ENCODE data around the gene EDDM3A. TPM values are rescaled to one million over a fixed set of nuclear protein-coding genes. Genes with fewer than 3 reads are reported as not detected.
"Not testable (repeated sequence)": the region's sequence is repeated elsewhere in the genome, so short reads cannot be mapped to it uniquely, and the experiment has no call there.

Gene EDDM3A
- total and polyA plus RNA-seq, 3 experiments from 2014 or later, result not detected

GRCh38 chr14:20734430-20734806, 11.3 kb upstream of the EDDM3A start:
- H3K9me3 Mint-ChIP-seq, result no peaks in the 10 kb centered on the region
- H3K36me3 Mint-ChIP-seq, result no peaks in the 10 kb centered on the region
- Histone ChIP-seq H3K36me3 (ENCODE audit: insufficient read depth, low read length) (no peaks in the 10 kb centered on the region), H3K27ac (ENCODE audit: low read depth, low read length) (no peak overlapping the region), H3K27me3 (ENCODE audit: insufficient read depth, low read length, poor library complexity, severe bottlenecking) (no peaks in the 10 kb centered on the region), H3K9me3 (ENCODE audit: low read length) (no peaks in the 10 kb centered on the region), H3K4me1 (ENCODE audit: insufficient read depth, low read length) (no peaks in the 10 kb centered on the region), H3K4me3 (ENCODE audit: low read length) (no peak overlapping the region)
- DNase-seq, result no peak
- H3K4me3 Mint-ChIP-seq, result no peak overlapping the region
- H3K4me1 Mint-ChIP-seq, result no peaks in the 10 kb centered on the region
- ChIA-PET CTCF (no interaction called here), POLR2A (no interaction called here)
- H3K27me3 Mint-ChIP-seq, result peaks cover 5 to 31% of the 10 kb centered on the region in 2 donors
- H3K27ac Mint-ChIP-seq, result no peak overlapping the region

GRCh38 chr14:20738292-20738691, 7.4 kb upstream of the EDDM3A start:
- POLR2A ChIA-PET; H3K27ac Mint-ChIP-seq; H3K36me3 ChIP-seq (ENCODE audit: insufficient read depth, low read length); H3K4me3 ChIP-seq (ENCODE audit: low read length); H3K27me3 ChIP-seq (ENCODE audit: insufficient read depth, low read length, poor library complexity, severe bottlenecking); H3K4me3 Mint-ChIP-seq; H3K27ac ChIP-seq (ENCODE audit: low read depth, low read length); H3K4me1 Mint-ChIP-seq; H3K4me1 ChIP-seq (ENCODE audit: insufficient read depth, low read length); H3K36me3 Mint-ChIP-seq; H3K9me3 Mint-ChIP-seq; H3K9me3 ChIP-seq (ENCODE audit: low read length); DNase-seq: not testable (repeated sequence)
- H3K27me3 Mint-ChIP-seq, result peaks cover 13 to 36% of the 10 kb centered on the region in 2 donors
- CTCF ChIA-PET, result interaction anchor here (0.8 to 1.1 kb wide), 2 partner anchors 8 to 136 kb away, joined by 3 to 4 read pairs; no protein-coding TSS in a partner anchor

- DNase-seq, result no peak
- H3K27me3 ChIP-seq (ENCODE audit: insufficient read depth, low read length, poor library complexity, severe bottlenecking), result no peaks in the 10 kb centered on the region
- H3K27ac ChIP-seq (ENCODE audit: low read depth, low read length), result no peak overlapping the region
- H3K27me3 Mint-ChIP-seq, result peaks cover 12 to 30% of the 10 kb centered on the region in 2 donors
- ChIA-PET POLR2A (no interaction called here), CTCF (interaction anchor here (1.4 kb wide), 1 partner anchor 16 kb away, joined by 3 read pairs; no protein-coding TSS in a partner anchor)
- peak overlapping the region in 1 of 8 donors; percentile 4 for H3K27ac Mint-ChIP-seq
- no peaks in the 10 kb centered on the region for H3K36me3 ChIP-seq (ENCODE audit: insufficient read depth, low read length)
- no peaks in the 10 kb centered on the region for H3K4me1 ChIP-seq (ENCODE audit: insufficient read depth, low read length)
- H3K4me3 ChIP-seq (ENCODE audit: low read length), result no peak overlapping the region
- no peaks in the 10 kb centered on the region for H3K36me3 Mint-ChIP-seq
- no peaks in the 10 kb centered on the region for H3K4me1 Mint-ChIP-seq
- no peaks in the 10 kb centered on the region for H3K9me3 Mint-ChIP-seq
- H3K9me3 ChIP-seq (ENCODE audit: low read length), result no peaks in the 10 kb centered on the region
- H3K4me3 Mint-ChIP-seq, result no peak overlapping the region
Measured at GRCh38 chr14:20742132-20742531, 3.6 kb upstream of the EDDM3A start.

- Histone ChIP-seq H3K36me3 (ENCODE audit: insufficient read depth, low read length) (no peaks in the 10 kb centered on the region), H3K9me3 (ENCODE audit: low read length) (no peaks in the 10 kb centered on the region), H3K27ac (ENCODE audit: low read depth, low read length) (no peak overlapping the region), H3K4me3 (ENCODE audit: low read length) (no peak overlapping the region), H3K27me3 (ENCODE audit: insufficient read depth, low read length, poor library complexity, severe bottlenecking) (no peaks in the 10 kb centered on the region), H3K4me1 (ENCODE audit: insufficient read depth, low read length) (no peaks in the 10 kb centered on the region)
- Mint-ChIP-seq H3K4me1 (no peaks in the 10 kb centered on the region), H3K9me3 (no peaks in the 10 kb centered on the region), H3K27ac (no peak overlapping the region), H3K36me3 (no peaks in the 10 kb centered on the region), H3K27me3 (peaks cover 17 to 25% of the 10 kb centered on the region in 2 donors), H3K4me3 (no peak overlapping the region)
- no peak for DNase-seq
- ChIA-PET CTCF (no interaction called here), POLR2A (no interaction called here)
Measured at GRCh38 chr14:20743556-20743955, 2.1 kb upstream of the EDDM3A start.

- ChIA-PET CTCF (interaction anchor here (0.7 kb wide), 1 partner anchor 147 kb away, joined by 3 read pairs; no protein-coding TSS in a partner anchor), POLR2A (no interaction called here)
- H3K4me1 Mint-ChIP-seq, result no peaks in the 10 kb centered on the region
- peaks cover 15 to 16% of the 10 kb centered on the region in 2 donors for H3K27me3 Mint-ChIP-seq
- H3K4me1 ChIP-seq (ENCODE audit: insufficient read depth, low read length), result no peaks in the 10 kb centered on the region
- no peak for DNase-seq
- no peak overlapping the region for H3K4me3 ChIP-seq (ENCODE audit: low read length)
- no peak overlapping the region for H3K27ac ChIP-seq (ENCODE audit: low read depth, low read length)
- H3K9me3 ChIP-seq (ENCODE audit: low read length), result no peaks in the 10 kb centered on the region
- H3K27me3 ChIP-seq (ENCODE audit: insufficient read depth, low read length, poor library complexity, severe bottlenecking), result no peaks in the 10 kb centered on the region
- no peaks in the 10 kb centered on the region for H3K36me3 Mint-ChIP-seq
- H3K36me3 ChIP-seq (ENCODE audit: insufficient read depth, low read length), result no peaks in the 10 kb centered on the region
- no peak overlapping the region for H3K4me3 Mint-ChIP-seq
- H3K9me3 Mint-ChIP-seq, result peaks cover 0 to 5% (median 2%) of the 10 kb centered on the region in 5 donors
- no peak overlapping the region for H3K27ac Mint-ChIP-seq
Measured at GRCh38 chr14:20746566-20746965, 879 bp downstream of the EDDM3A start.

GRCh38 chr14:20748439-20748838, 2.8 kb downstream of the EDDM3A start:
- H3K4me1 ChIP-seq (ENCODE audit: insufficient read depth, low read length), result no peaks in the 10 kb centered on the region
- Mint-ChIP-seq H3K4me1 (no peaks in the 10 kb centered on the region), H3K36me3 (peaks cover 0 to 3% (median 0%) of the 10 kb centered on the region in 3 donors), H3K9me3 (peaks cover 4 to 16% (median 13%) of the 10 kb centered on the region in 5 donors), H3K27me3 (peaks cover 13 to 15% of the 10 kb centered on the region in 2 donors), H3K4me3 (no peak overlapping the region), H3K27ac (no peak overlapping the region)
- POLR2A ChIA-PET, result no interaction called here
- CTCF ChIA-PET, result no interaction called here
- H3K4me3 ChIP-seq (ENCODE audit: low read length), result no peak overlapping the region
- no peaks in the 10 kb centered on the region for H3K27me3 ChIP-seq (ENCODE audit: insufficient read depth, low read length, poor library complexity, severe bottlenecking)
- DNase-seq, result no peak
- no peak overlapping the region for H3K27ac ChIP-seq (ENCODE audit: low read depth, low read length)
- no peaks in the 10 kb centered on the region for H3K36me3 ChIP-seq (ENCODE audit: insufficient read depth, low read length)
- H3K9me3 ChIP-seq (ENCODE audit: low read length), result peaks cover 6% of the 10 kb centered on the region

GRCh38 chr14:20750194-20750593, 4.5 kb downstream of the EDDM3A start:
- peaks cover 6% of the 10 kb centered on the region for H3K9me3 ChIP-seq (ENCODE audit: low read length)
- no peak overlapping the region for H3K4me3 ChIP-seq (ENCODE audit: low read length)
- Mint-ChIP-seq H3K36me3 (peaks cover 0 to 5% (median 0%) of the 10 kb centered on the region in 3 donors), H3K4me3 (no peak overlapping the region), H3K9me3 (peaks cover 4 to 16% (median 13%) of the 10 kb centered on the region in 5 donors), H3K27ac (no peak overlapping the region), H3K4me1 (no peaks in the 10 kb centered on the region), H3K27me3 (peaks cover 13 to 15% of the 10 kb centered on the region in 2 donors)
- H3K4me1 ChIP-seq (ENCODE audit: insufficient read depth, low read length), result no peaks in the 10 kb centered on the region
- DNase-seq, result no peak
- H3K27ac ChIP-seq (ENCODE audit: low read depth, low read length), result no peak overlapping the region
- H3K36me3 ChIP-seq (ENCODE audit: insufficient read depth, low read length), result no peaks in the 10 kb centered on the region
- ChIA-PET CTCF (no interaction called here), POLR2A (no interaction called here)
- no peaks in the 10 kb centered on the region for H3K27me3 ChIP-seq (ENCODE audit: insufficient read depth, low read length, poor library complexity, severe bottlenecking)

- POLR2A ChIA-PET, result no interaction called here
- no peak overlapping the region for H3K27ac ChIP-seq (ENCODE audit: low read depth, low read length)
- peaks cover 6% of the 10 kb centered on the region for H3K9me3 ChIP-seq (ENCODE audit: low read length)
- H3K4me1 Mint-ChIP-seq, result no peaks in the 10 kb centered on the region
- H3K36me3 Mint-ChIP-seq, result peaks cover 0 to 5% (median 0%) of the 10 kb centered on the region in 3 donors
- peaks cover 4 to 16% (median 13%) of the 10 kb centered on the region in 5 donors for H3K9me3 Mint-ChIP-seq
- no peak overlapping the region for H3K4me3 Mint-ChIP-seq
- H3K27me3 Mint-ChIP-seq, result peaks cover 18 to 20% of the 10 kb centered on the region in 2 donors
- no peak overlapping the region for H3K27ac Mint-ChIP-seq
- no peaks in the 10 kb centered on the region for H3K36me3 ChIP-seq (ENCODE audit: insufficient read depth, low read length)
- no peak overlapping the region for H3K4me3 ChIP-seq (ENCODE audit: low read length)
- H3K4me1 ChIP-seq (ENCODE audit: insufficient read depth, low read length), result no peaks in the 10 kb centered on the region
- H3K27me3 ChIP-seq (ENCODE audit: insufficient read depth, low read length, poor library complexity, severe bottlenecking), result no peaks in the 10 kb centered on the region
- no peak for DNase-seq
- CTCF ChIA-PET, result no interaction called here
Measured at GRCh38 chr14:20751963-20752562, 6.4 kb downstream of the EDDM3A start.

Measured in CD8-positive, alpha-beta memory T cell (primary cell).